Midbrain (tissue), 1 donor: Measurements from ENCODE around the gene TEPSIN.

Experiments
- DNase-seq: peaks from one replicate; lab custom pipeline; 2025; lab: John Stamatoyannopoulos, UW

TEPSIN gene, protein sequence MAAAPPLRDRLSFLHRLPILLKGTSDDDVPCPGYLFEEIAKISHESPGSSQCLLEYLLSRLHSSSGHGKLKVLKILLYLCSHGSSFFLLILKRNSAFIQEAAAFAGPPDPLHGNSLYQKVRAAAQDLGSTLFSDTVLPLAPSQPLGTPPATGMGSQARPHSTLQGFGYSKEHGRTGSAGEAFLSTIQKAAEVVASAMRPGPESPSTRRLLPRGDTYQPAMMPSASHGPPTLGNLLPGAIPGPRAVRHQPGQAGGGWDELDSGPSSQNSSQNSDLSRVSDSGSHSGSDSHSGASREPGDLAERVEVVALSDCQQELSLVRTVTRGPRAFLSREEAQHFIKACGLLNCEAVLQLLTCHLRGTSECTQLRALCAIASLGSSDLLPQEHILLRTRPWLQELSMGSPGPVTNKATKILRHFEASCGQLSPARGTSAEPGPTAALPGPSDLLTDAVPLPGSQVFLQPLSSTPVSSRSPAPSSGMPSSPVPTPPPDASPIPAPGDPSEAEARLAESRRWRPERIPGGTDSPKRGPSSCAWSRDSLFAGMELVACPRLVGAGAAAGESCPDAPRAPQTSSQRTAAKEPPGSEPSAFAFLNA

DNA sequence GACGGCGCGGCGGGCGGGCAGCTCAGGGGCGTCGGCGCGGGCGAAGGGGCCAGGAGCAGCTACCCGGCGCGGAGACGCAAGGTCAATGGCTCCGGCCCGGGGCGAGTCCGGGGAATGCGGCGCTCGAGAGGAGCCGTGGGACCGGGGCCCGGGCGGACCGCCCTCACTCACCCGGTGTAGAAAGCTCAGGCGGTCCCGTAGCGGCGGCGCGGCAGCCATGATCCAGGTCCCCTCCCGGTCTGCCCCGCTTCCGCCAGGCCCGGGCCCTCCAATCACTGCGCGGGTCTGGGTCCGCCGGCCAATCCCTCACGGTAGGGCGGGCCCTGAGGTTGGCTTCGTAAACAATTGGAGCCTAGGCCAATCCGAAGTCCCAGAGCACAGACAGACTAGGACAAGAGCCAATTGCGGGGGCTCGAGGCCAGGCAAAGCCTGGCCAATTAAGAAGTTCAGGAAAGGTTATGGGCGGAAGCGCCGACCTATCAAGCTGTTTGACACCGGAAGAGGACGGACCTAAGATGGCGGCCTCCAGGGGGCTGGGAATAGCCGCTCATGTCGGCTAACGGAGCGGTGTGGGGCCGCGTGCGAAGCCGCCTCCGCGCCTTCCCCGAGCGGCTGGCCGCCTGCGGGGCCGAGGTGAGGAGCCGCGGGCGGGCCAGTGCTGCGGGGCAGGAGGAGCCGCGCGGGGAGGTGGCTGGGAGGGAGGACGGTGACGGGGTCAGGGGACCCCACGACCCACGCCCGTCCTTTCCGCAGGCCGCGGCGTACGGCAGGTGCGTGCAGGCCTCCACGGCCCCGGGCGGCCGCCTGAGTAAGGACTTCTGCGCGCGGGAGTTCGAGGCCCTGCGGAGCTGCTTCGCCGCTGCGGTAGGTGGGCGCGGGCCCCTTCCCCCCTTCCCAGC lies at the start of gene TEPSIN, which contains the start of gene NDUFAF8:
Gene TEPSIN, minus strand, starts transcription at position 241 of the 899 bp plus-strand sequence. Its CDS starts 22 bp downstream, at position 219.
Gene NDUFAF8, plus strand, starts transcription at position 504 of the 899 bp plus-strand sequence. Its CDS starts 46 bp downstream, at position 550.
- peak; percentile 100 for DNase-seq

DNA sequence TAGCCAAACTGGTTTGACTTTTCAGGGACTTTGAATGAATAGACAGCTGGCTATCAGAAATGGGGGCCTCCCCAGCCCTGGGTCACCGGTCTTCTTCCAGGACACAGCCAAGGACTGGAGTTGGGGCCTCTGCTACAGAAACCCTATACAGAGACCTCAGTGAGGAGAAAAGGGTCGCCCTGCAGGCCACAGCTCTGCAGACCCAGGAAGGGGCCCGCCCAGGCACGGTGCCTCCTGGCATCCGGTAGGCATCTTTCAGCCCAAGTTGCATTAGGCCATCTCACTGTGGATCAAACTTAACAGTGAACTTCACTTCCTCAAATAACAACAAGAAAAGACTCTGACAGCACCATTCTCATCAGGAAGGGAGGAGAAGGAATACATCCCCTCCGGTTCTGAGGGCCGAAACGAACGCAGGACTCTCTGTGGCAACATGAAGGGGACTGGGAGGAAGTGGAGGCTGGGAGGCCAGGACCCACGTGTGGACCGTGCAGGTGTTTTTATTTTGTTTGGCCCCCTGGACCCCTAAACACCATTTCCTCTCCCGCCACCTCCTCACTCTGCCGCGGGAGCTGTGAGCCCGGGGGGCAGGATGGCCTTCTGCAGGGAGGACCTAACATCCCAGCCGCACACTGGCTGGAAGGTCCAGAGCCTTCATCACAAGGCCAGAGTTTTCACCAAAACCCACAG lies 49.0 kb upstream of the TEPSIN start:
- no peak for DNase-seq

DNA sequence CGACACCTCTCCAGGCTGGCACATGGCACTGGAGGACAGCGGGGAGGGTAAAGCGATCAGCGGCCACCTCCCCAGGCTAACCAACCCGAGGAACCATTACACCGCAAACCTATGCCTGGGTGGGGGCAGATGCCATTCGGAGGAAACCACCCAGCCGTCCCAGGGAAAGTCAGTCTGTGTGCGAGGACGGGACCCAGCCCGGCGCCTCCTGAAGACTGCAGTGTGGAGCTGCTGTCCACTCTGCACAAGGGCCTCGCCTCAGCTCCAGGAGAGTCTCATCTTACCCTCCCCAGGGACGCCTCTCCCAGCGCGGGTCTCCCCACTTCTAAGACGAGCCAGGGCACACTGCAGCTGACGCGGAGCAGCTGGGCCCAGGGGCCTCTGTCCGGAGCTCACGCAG lies 48.3 kb upstream of the TEPSIN start:
- no peak for DNase-seq

DNA sequence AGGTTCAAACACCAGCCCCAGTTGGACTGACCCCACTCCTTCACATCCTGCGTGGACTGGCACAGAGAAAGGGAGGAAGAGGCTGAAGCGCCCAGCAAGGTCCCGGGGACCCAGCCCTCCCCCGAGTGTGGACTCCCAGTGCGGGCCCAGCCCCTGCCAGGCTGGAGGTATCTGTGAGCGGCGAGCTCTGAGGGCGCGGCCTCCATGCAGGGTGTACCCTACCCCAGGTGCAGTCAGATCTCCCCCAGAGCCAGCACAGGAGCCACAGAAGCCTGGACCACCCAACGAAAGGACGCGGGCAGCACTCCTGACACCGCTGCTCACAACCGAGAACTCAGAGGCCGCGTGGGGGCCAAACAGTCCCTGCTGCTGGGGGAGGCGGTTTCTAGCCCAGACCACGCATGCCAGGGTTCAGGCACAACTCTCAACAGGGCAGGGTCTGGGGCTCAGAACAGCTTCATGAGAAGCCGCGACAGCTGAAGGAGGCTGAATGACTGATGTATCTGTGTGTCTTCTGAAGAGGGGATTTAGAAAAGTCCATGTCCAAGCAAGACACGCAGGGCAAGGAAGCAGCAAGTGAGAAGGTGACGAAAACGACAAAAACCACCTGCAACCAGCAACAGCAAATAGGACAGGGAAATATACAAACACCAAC lies 47.8 kb upstream of the TEPSIN start:
- no peak for DNase-seq

DNA sequence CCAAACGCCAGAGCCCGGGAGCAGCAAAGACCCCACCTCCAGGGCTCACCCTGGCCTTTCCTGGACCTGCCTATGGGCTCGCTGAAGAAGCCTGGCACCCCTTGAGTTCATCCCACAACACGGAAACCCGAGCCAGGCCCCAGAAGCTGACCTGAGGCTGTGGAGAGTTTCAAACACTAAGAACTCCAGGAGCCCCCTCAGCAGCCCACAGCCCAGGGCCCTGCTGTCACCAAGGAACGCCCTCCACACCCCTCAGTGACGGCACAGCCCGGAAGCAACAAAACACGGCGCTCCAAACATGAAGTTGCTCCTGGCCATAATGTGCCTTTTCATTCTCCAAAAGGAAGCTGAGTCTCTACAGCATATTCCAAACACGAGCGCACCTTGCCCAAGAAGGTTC lies 47.0 kb upstream of the TEPSIN start:
- no peak for DNase-seq

DNA sequence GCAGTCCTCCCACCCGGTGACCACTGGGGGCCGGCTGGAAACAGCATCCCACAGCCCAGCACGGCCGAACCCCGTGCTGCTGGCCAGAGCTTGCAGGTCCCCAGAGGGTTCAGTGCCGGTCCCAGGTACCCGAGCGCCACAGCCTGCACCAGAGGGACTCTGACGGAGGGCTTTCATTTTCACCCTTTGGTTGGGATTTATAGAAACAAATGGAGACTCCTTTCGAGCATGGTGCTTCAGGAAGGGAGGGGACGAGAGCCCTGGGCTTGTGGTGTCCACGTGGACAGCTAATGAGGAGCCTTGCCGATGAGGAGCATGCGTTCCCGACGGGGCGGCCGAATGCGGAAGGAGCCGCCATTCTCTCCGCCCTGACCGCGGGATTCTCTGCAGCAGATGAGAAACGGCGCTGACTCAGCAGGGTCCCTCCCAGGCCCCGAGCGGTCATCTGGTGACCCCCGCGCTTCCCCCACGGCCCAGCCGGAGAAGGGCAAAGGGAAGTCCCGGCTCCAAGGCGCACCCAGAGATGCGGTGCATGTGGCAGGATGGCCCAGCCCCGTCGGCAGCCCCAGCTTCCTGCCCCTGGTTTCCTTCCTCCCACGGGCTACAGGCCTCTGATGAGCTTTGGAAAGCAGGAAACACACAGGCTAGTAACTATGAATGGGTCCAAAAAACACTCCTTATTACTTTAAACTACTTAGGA lies 46.5 kb upstream of the TEPSIN start:
- DNase-seq, result peak; percentile 32

DNA sequence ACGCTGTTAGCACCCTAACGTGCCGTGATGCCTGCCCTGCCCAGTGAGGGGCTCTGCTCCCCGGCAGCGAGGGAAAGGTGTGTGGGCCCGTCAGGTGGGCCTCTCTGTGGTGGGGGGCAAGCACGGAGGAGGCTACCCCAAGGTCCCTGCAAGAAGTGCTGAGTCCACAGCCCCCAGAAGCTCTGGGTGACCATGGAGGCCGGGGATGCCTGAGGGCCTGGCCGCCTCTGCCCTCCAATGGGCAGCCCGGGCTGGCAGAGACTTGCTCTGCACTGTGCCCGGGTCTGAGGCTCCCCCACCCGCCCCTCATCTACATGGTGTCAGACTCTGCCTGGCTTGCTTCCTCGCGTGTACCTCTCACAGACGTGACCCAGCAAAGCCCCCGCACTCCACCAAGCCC lies 44.0 kb upstream of the TEPSIN start:
- no peak for DNase-seq

DNA sequence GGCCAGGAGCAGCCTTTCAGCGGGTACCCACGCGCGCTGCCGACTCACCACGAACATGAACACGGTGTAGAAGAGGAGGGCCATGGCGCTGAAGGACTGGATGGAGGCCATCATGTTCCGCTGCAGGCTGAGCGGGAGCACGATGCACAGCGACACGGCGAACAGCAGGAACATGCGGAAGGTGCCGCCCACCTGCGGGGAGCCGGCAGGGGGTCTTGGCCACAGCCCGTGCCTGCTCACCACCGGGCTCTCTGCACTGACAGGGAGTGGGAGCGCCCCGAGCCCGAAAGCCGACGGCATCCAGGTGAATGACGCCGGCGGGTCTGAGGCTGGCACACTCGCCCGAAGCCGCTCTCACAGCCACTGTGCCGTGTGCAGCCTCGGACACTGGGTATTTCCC lies 43.3 kb upstream of the TEPSIN start:
- no peak for DNase-seq

DNA sequence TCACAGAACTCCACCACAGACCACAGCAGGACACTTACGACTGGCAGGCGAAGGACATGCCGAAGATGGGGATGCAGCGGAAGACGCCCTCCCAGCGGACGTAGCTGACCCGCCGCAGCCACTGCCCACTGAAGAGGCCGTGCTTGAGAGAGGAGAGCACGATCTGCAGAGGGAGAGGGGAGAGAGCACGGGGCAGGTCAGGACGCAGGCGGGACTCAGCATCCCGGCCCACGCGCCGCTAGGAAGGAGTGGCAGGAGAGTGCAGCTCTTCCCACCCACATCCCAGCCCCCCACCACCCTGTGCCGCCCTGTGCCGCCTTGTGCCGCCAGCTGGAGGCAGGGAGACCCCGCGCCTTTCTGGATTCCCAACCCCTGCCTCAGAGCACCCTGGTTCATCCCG lies 41.7 kb upstream of the TEPSIN start:
- no peak for DNase-seq

DNA sequence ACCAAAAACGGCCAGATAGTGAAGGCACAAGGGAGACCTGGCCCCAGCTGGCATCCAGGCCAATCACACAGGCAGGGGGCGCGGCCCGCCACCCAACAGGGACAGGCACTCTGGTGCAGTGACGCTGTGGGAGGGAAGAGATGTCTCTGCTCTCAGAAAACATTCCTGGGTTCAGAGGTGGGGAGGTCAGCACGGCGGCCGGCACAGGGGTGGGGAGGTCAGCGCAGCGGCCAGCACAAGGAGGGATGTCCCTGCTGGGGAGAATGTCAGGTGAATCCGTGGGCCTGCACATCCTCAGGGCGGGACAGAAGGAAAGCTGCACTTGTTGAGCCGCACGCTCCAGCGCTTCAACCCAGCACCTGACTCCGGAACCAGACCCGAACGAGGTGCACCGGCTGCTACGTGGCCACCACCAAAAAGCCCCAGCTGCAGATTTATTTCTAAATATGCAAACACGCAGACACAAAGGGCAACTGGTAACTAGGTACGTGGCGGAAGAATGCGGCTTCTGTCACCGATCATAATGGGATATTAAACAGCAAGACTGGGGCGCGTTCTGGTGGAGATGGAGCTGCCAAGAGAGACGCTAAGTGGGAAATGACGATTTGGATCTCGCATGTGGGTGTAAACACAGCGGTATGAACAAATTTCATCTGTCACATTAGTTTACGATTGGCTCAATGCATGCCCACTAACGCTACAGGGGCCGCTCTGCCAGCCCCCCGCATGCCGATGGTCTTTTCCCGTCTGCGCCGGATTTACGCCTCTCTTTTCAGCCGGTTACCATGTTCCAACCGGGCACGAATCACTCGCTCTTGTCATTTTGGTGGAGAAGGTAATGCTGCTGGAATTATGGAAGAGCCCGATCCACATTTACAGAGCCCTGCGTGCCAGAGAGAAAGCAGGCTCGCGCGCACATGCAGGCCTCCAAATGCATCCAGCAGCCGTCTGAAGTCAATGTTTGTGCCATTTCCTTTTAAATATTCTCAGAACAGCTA lies 40.7 kb upstream of the TEPSIN start:
- DNase-seq, result no peak

DNA sequence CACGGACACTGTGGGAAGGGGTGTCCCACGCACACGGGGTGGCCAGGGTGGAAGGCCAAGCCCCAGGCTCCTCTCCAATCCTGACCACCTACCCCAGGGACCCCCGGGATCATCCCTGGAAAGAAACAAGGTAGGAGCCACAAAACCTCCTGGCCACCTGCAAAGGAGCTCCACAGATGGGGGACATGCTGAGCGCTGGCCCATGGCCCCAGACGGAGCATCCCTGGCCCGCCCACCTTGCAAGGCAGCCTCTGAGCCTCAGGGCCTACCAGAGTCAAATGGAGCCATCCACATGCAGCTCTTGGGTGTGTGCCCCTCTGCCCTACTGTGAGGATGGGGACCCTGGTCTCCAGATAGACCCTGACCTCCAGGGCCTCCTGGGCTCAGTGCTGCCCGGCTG lies 40.0 kb upstream of the TEPSIN start:
- no peak for DNase-seq

DNA sequence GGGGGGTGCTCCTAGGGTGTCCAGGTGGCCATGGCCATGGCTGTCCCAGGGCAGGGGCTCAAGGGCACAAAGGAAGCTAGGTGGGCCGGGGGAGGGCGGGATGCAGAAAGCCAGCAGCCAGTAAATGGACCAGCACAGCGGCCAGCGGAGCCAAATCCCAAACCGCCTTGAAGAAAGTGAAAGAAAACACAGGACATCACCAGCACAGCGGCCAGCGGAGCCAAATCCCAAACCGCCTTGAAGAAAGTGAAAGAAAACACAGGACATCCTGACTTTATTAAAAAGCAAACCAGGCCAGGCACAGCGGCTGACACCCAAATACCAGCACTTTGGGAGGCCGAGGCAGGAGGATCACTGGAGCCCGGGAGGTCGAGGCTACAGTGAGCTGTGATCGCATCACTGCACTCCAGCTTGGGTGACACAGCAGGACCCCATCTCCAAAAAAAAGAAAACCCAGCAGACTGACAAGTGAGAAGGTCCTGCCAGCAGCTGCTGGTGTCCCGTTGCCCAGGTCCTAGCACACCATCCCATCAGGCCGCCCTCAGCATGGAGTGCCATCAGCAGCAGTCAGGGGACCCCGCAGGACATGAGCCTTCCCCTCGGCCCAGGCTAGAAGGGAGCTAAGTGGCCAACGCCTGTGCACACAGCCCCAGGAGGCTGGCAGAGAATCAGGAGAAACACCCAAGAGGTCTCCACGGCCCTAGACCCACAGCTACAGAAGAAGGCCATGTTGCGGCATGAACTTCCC lies 39.3 kb upstream of the TEPSIN start:
- no peak for DNase-seq

DNA sequence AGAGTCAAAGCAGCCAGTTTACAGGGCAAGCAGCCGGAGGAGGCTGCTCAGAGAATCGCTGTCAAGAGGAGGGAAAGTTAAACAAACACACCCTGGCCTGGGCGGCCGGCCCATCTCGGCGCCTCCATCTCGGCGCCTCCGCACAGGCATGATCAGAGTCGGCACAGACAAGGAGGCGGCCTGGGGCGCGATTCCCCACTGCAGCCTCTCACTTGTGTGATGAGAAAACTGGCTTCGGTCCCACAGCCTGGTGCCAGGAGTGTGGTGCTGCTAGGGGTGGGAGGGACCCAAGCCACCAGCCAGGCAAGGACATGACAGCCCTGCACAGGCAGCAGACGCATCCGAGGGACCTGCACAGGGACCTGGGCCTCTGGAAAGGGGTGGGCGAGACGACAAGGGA lies 38.6 kb upstream of the TEPSIN start:
- peak; percentile 23 for DNase-seq

DNA sequence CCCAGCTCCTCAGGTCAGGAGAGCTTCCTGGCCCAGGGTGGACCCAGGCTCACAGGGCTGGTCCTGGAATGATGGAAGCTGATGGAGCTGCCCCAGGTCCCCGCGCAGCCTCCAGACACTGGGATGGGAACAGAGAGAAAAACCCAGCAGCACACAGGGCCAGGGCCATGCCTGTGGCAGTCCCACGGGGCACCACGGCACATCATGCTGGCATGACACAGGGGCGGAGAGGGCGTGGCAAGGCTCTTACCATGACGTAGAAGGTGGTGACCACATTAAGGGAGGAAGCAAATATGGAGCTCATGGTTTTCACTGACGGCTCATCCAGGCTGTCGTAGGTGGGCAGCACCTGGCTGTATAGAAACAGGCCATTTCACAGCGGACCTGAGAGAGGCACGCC lies 37.9 kb upstream of the TEPSIN start:
- DNase-seq, result no peak

DNA sequence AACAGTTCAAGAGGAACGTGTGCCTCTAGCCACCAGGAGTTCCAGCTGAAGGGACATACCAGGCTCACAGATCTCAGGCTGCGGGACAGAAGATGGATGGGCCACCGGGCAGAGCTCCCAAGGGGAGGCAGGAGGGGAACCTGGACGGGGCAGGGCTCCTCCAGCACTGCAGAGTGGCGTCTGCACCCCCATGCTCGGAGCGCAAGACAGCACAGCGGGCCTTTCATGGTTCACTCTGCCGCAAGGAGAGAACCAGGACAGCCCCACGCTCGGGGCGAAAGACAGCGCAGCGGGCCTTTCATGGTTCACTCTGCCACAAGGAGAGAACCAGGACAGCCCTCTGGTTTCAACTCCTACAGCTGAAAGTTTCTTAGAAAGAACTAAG lies 35.6 kb upstream of the TEPSIN start:
- no peak for DNase-seq

DNA sequence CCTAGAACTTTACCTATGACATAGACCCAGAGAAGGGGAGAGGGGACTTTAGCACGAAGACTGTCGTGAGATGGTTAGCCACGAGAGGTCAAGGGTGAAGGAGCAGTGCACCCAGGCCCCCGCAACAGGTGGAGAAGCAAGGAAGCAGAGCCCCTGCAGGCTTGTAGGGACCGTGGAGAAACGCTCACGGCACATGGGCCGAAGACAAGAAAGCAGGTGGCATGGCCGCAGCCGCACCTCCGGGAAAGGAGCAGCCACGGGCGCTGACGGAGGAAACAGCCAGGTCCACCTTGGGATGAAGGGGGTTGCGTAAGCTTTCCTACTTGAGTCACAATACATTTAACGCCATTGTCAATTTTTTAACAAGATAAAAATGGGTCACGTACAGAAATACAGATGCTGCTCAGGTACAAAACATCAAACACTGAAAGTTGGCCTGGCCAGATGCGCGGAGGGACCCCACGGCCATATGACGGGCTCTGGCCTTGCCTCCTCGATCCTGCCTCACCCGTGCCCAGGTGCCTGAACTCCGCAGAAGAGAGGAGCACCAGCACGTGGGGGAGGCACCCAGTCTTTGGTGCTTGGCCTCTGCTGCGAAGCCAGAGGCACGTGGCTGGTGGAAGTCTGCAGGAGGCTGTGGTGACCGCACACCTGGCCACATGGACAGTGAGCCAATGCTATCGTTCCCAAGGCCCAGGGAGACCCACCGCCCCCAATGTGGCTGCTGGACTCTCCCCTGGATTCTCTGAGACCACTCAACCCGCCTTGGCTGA lies 35.0 kb upstream of the TEPSIN start:
- DNase-seq, result no peak

DNA sequence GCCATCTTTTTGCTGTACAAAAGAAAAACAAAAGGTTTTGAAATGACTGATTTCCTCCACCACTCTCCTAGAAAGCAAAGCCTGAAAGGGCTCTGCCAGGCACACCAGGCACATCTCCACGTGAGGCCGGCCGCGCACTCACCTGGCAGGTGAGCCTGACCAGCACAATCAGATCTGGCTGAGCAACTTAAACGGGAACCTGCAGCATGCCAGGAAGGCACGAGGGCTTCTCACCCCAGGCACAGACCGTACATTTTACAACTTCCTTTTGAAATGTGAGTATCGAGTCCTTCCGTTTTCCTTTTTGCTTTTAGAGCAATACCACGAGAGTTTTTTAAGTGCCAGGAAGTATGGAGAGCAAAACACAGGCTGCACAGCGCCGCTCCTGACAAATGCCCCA lies 33.8 kb upstream of the TEPSIN start:
- DNase-seq, result no peak

DNA sequence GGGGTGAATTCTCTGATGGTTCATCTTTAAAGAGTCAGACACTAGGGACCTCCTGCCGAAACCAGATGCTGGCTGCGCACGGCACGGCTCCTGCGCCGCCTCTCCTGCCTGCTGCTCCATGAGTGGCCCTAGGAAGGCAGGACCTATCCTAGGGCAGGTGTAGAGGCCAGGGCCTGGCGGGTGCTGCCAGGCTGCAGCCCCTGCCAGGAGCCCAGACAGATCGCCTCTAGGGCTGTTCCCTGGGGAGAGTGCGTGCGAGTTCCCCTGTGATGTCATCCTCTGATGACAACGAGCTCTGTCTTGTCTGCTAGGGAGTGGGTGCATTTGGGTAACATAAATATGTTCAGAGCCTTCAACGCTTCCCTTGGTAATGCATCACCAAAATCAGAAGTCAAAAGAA lies 32.4 kb upstream of the TEPSIN start:
- no peak for DNase-seq
